CD1c-positive myeloid dendritic cell (primary cell): ENCODE results near the gene FSCN2.

Source experiments
- DNase-seq: peaks from one replicate; pipeline ENCODE4 v3.0.0-alpha.2; 2016; ENCODE audit errors: extremely low spot score

Gene FSCN2

GRCh38 chr17:81489998-81490992 lies 37.9 kb upstream of the FSCN2 start:
- DNase-seq, result no peak

GRCh38 chr17:81491181-81491581 lies 37.0 kb upstream of the FSCN2 start:
- DNase-seq, result no peak

DNA sequence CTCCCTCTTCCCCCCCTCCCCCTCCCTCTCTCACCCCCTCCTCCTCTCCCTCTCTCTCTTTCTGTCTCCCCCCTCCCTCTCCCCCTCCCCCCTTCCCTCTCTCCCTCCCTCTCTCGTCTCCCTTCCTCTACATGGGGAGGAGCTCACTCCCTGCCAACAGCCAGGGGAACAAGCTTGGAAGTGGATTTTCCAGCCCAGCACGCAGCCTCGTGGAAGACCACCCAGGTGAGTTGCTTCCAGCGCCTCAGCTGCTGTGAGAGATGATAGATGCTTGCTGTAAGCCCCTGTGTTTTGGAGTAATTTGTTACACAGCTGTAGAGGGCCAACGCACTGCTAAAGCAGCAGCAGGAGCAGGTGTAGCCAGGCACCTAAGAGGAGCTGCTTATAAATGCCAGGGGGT lies 36.4 kb upstream of the FSCN2 start:
- no peak for DNase-seq

DNA sequence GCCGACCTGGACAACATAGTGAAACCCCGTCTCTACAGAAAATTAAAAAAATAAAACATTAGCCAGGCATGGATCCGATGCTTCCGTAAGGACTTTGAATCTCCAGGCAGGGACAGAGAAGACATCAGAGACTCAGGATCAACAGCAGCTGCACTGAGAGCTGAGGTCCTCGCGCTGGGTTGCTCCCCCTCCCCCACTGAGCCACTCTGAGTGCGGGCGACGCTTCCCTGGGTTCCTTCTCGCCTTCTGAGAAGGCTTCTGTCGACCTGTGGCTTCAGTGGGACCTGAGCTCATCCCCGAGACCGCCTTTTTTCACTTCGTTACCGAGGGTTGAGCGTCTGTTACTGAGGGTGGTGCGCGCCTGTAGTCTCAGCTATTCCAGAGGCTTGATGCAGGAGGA lies 36.0 kb upstream of the FSCN2 start:
- no peak for DNase-seq

GRCh38 chr17:81492706-81493105 lies 35.5 kb upstream of the FSCN2 start:
- DNase-seq, result no peak

DNA sequence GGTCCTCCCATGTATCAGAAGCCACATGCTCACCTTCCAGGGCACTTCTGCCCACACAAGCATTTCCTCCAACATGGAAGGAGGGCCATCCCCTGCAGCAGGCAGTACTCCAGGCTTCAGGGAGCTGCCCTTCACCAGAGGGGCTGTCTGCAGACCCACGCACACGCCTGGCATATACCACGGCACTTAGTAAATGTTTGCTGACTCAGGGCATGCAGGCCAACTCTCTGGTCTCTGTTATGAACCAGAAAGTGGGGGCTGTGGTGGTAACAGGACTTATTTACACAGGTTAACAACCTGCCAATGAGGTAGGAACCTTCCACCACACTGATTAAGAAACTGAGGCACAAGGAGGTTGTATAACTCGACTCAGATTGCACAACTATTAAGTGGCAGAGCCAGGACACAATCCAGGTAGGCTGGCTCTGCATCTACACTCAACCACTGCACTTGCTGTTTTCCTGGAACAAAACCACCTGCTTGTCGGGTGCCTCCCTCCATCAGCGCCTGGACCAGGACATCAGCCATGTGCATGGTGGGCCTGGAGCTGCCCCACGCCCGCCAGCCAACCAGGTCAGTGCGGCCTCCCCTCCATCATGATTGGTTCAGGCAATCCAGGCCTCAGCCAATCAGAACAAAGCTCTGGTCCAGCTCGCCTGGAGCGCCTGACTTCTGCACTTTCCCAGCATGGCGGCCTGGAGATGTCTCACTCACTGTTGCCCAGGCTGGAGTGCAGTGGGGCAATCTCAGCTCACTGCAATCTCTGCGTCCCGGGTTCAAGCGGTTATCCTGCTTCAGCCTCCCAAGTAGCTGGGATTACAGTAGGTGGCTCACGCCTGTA lies 34.8 kb upstream of the FSCN2 start:
- DNase-seq, result no peak

DNA sequence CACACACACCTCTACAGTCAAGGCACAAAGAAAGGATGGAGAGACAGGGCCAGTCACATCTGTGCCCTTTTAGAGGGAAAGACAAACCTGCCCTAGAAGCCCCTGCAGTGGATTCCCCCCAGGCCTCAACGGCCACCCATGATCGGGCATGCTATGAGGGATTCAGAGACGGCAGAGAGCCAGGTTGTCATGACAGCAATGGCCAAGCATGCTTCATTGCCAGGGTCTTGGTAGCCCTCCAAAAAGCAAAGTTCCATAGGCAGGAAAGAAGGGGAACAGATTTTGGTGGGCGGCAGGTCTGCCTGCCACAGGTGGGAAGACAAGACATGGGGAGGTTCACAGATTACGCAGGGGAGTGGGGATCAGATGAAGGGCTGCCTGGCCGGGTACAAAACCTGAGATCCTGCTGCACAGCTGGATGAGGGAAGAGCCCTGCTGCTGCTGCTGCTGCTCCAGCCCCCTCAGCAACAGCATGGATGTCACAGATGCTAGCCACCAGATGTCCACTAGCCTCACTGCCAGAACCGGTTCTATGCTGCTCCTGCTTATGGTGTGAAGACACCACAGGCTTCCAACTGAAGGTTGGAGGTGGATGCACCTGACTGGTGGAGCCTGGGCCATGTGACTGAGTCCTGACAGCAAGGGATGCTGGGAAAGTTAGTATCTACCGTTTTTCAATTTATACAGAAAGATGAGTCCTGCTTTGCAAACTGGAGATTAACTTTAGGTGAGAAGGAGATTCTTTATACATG lies 33.4 kb upstream of the FSCN2 start:
- DNase-seq, result no peak

DNA sequence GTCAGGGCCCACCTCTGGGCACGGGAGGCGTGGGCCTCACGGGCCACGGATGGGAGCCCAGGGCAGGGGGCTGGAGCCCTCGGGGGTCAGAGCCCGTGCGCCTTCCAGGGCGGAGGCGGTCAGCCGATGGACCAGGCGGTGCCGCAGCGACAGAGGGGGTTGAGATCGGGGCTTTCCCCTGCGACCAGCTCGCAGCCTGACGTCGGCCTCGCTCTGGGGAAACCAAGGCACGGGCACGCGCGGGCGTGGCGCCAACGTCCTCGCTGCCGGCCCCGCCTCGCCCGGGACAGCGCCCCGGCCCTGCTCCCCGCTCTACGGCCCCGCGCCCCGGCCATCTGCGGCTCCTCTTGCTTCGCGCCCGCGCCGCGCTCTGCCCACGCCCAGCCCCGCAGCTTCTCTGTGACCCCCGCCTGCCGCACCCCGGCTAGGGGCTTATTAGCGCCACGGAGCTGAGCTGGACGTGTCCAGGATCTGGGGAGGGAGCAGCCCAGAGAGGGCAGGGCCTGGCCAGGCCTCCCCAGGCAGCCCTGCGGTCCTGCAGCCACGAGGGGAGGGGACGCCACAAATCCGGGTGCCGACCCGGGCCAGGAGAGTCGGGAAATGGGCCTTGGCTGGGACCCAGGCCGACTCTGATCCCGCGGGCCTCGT lies 29.1 kb upstream of the FSCN2 start:
- DNase-seq, result no peak

DNA sequence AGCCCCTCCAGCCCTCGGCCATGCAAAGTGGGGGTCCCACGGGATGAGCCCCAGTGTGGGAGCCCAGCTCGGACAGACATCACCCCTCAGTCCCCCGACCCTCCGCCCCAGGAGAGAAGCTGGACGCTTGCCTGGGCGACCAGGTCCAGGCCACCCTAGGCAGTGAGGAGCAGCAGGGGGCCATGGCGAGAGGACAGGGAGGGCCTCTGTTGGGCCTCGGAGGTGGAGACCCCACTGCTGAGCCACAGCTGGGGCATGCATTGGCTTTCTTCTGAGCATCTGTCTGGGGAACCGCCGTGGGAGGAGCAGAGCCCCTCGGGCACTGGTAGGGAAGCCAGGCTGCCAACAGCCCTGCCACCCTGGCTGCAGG lies 28.6 kb upstream of the FSCN2 start:
- no peak for DNase-seq

GRCh38 chr17:81500047-81500446 lies 28.1 kb upstream of the FSCN2 start:
- no peak for DNase-seq

- DNase-seq, result no peak
These were observed 25.6 kb upstream of the FSCN2 start for GRCh38 chr17:81502471-81503017.

- no peak for DNase-seq
These were observed 24.6 kb upstream of the FSCN2 start for GRCh38 chr17:81503619-81504018.

DNA sequence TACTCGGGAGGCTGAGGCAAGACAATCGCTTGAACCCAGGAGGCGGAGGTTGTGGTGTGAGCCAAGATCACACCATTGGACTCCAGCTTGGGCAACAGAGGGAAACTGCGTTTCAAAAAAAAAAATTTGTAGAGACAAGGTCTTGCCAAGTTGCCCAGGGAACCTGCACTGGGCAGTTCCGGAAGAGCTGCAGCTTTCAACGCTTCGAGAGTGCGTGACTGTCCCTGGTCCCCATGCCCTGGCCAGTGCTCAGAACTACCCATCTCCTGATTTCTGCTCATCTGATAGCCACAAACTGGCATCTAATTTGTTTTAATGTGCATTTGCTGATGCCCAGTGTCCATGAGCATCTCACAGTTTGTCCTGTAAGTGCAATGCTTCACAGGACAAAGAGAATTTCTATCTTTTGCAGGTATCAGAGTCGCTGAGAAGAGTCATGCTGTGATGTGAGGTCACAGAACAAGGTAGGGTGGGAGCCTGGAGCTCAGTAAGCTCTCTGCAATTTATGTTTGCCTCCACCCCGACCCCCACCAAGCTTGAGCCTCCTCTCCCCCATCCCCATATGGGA lies 19.5 kb upstream of the FSCN2 start:
- no peak for DNase-seq

DNA sequence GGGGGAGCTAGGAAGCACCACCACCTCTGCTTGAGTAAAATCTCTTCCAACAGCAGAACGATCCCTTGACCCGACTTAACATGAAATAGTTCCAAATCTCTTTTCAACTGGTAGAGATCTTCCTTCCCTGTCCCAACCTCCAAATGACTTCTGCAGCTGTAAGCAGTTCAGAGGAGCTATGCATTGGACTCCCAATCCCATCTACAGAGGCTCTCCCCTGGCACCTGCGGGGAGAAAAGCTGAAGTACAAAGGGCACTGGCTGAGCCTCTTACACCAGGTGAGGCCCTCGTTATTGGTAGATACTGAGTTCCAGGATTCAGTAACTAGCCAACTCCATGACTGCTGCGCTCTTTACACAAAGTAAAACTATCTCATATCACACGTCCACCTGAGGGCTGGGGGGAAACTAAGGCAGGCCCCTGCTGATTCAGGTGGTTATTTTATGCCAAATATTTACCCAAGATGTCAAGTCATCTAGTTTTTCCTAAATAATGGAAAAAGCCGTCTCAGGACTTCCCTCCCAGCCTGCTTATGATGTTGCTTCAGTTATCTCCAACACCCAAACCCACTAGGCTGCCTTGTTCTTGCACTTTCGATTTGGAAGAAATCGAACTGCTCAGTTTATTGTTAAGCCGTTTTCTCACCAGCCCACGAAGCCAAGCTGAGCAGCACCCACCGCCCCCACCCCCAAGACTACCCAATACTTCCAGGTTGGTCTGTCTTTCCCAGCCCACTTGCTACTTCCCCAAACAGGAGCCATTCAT lies 18.8 kb upstream of the FSCN2 start:
- peak; percentile 65 for DNase-seq

- no peak for DNase-seq
These were observed 18.0 kb upstream of the FSCN2 start for GRCh38 chr17:81509972-81510784.

- DNase-seq, result peak; percentile 17
These were observed 17.2 kb upstream of the FSCN2 start for GRCh38 chr17:81510785-81511553.

GRCh38 chr17:81511554-81511803 lies 16.7 kb upstream of the FSCN2 start:
- no peak for DNase-seq

DNA sequence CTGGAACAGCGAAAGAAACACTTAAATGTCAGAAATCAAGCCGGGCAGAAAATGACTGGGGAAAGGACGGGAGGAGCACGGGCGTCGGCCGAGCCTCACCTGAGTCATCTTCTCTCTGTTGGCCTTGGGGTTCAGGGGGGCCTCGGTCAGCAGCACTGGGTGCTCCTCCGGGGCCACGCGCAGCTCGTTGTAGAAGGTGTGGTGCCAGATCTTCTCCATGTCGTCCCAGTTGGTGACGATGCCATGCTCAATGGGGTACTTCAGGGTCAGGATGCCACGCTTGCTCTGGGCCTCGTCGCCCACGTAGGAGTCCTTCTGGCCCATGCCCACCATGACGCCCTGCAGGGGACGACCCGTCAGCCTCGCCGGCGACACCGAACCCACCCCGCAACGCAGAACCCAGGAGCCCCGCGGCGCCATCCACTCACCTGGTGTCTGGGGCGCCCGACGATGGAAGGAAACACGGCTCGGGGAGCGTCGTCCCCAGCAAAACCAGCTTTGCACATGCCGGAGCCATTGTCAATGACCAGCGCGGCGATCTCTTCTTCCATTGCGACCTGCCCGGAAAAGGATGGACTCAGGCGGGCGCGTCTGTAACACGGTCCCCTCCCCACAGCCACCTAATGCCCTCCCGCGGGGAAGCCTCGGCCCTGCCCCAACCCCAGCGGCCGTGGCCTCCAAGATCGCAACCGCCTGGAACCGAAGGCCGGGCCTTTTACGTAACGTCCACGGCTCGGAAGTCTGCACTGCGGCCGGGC lies 16.2 kb upstream of the FSCN2 start:
- no peak for DNase-seq
